ENCODE measurements around the gene CACNG8.

DNA sequence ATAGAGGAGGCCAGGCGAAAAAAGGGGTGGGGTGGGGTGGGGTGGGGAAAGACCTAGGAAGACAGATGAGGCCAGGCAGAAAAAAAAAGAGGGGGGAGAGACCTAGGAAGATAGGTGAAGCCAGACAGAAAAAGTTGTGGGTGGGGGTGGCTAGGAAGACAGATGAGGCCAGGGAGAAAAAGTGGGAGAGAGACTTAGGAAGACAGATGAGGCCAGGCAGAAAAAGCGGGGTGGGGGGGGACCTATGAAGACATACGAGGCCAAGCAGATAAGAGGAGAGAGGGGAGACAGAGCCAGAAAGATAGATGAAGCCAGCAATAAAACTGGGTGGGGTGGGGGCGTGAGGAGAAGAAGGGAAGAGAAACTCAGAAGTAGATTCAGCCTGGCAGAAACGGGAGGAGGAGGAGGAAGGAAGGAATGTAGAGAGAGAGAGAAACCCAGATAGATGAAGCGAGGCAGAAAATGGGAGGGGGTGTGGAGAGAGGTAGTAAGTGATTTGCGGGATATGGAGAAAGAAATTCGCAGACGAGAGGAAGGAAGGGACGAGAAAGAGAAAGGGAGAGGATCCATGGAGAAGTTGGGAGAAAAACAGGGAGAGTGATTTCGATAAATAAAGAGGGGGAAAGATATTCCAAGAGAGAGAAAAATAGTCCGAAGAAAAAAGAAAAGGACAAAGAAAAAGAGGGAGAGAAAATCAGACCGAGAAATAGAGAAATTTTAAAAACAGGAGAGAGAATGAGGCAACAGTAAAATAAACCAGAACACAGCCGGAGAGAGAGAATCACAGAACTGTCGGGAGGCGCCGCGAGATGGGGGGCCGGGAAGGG lies 16.5 kb downstream of the CACNG8 start:
- TF ChIP-seq, protein P1, sequence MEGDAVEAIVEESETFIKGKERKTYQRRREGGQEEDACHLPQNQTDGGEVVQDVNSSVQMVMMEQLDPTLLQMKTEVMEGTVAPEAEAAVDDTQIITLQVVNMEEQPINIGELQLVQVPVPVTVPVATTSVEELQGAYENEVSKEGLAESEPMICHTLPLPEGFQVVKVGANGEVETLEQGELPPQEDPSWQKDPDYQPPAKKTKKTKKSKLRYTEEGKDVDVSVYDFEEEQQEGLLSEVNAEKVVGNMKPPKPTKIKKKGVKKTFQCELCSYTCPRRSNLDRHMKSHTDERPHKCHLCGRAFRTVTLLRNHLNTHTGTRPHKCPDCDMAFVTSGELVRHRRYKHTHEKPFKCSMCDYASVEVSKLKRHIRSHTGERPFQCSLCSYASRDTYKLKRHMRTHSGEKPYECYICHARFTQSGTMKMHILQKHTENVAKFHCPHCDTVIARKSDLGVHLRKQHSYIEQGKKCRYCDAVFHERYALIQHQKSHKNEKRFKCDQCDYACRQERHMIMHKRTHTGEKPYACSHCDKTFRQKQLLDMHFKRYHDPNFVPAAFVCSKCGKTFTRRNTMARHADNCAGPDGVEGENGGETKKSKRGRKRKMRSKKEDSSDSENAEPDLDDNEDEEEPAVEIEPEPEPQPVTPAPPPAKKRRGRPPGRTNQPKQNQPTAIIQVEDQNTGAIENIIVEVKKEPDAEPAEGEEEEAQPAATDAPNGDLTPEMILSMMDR (IDR thresholded peaks at IDR 0.05) = no peak
- TF ChIP-seq POLR2A (IDR thresholded peaks at IDR 0.05) = no peak

Measured in adrenal gland (tissue), 5 donors.